Stimulated activated CD8-positive, alpha-beta memory T cell treated with anti-CD3 and anti-CD28 coated beads, Interleukin-7, amount 100 ng/mL, for 48 hours (primary cell): ENCODE results near the gene TBC1D2B.
"Not testable (repeated sequence)": the region's sequence is repeated elsewhere in the genome, so short reads cannot be mapped to it uniquely, and the experiment has no call there.

Experiments
- DNase-seq, 2 donors: peaks; one replicate each; pipeline ENCODE4 v3.0.0-alpha.2; 2020; ENCODE audit warnings: low read depth in 1 of 2; ENCODE audit errors: extremely low read depth in 1 of 2

Gene TBC1D2B

DNA sequence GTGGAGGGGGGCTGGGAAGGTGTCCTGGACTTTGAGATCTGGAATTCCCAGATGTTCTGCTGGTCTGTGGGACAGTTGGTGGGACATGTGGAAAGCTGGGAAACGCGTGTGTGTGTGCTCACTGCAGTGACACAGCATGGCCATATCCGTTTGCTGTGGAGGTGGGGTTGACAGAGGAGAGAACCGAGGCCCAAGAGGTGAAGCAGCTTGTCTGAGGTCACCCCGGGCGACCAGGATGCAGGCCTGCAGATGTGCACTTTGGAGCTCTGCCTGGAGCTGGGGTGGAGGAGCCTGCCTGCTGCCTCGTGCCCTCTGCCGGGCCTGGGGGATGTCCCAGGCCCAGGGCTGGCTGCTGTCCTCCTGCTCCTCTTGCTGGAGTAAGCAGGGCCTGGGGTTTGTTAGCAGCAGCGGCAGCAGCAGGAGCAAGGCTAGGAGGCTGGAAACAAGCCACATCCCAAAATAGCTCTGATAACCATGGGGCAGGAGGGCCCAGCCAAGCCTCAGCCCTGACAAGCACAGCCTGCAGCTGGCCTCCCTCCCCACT, 85.8 kb downstream of the TBC1D2B start:
- DNase-seq = not testable (repeated sequence)

- DNase-seq = no peak
Observed at GRCh38 chr15:77991029-77991406, 86.5 kb downstream of the TBC1D2B start.

DNA sequence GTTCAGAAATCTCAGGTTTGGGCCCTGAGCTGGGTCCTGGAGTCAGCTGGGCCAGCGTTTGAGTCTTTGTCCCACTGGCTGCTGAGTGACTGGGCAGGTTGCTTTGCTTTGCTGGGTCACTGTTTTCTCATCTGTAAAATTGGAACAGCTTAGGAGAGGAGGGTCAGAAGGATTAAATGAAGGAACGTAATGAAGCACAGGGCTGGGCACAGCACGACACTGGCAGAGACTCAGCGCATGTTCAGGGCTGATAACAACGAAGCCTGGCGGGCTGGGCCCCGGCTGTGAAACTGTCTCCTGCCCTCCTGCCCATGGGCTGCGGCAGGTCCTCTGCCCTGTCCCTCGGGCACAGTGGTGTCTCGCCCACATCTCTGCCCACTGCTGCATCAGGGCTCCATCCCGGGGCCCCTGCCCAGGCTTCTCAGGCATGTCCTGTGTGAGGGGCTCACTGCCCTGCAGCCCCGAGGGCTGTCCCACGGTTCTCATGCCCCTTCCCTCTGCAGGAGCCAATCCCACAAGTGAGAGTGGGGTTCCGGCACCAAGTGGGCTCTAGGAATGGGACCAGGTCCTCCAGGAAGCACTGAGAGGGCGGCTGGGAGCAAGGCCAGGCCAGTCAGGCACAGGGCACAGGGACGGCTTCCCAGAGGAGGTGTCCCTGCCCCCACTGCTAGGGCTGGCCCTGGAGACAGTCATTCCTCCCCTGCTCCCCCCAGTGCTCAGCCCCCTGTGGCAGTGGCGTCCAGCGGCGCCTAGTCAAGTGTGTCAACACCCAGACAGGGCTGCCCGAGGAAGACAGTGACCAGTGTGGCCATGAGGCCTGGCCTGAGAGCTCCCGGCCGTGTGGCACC, 88.0 kb downstream of the TBC1D2B start:
- no peak for DNase-seq

GRCh38 chr15:77988347-77989295, 88.9 kb downstream of the TBC1D2B start:
- no peak for DNase-seq

DNA sequence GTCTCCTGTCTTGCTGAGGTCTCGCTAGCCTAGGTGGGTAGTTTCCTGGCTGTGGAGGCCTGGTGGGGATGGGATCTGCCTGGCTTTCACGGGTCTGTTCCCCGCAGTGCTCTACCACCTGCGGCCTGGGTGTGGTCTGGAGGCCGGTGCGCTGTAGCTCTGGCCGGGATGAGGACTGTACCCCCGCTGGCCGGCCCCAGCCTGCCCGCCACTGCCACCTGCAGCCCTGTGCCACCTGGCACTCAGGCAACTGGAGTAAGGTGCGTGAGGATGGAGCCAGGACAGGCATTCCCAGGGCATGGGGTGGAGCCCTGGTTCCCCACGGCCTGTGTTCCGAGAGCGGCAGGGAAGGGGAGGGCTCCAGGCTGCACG, 89.8 kb downstream of the TBC1D2B start:
- not testable (repeated sequence) for DNase-seq

DNA sequence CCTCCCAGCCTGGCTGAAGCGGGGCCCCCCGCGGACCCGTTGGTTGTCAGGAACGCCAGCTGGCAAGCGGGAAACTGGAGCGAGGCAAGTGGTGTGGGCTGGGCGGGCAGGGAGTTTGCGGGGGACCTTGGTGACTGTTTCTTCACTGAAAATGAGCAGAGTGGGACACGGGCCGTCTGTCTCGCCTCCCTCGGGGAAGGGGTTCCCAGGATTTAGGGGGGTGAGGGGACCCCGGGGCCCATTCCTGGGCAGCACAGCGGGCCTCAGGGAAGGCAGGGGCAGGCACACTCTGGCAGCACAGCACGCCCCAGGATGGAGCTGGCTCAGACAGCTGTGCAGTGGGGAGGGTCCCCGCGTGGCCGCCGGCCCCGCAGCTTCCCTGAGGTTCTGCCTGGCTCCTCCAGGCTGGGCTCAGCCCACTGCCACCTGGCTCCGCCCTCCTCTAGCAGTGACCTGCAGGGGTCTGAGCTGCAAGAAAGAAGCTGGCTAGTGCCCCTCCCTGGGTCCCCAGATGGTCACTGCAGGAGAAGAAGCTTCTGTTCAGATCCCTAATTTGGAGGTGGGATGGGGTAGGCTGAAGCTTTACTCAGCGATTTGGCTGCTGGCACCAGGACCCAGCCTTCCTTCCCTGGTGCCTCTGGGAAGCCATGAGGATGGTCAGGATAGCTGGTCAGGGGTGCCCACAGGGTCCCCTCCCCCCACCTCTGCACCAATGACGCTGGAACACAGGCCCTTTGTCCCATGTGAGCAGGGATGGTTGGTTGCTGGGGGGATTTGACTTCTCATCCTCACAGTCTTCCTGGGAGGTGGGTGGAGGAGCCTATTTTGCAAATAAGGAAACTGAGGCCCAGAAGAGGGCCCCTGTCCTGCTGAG, 90.4 kb downstream of the TBC1D2B start:
- no peak for DNase-seq

DNA sequence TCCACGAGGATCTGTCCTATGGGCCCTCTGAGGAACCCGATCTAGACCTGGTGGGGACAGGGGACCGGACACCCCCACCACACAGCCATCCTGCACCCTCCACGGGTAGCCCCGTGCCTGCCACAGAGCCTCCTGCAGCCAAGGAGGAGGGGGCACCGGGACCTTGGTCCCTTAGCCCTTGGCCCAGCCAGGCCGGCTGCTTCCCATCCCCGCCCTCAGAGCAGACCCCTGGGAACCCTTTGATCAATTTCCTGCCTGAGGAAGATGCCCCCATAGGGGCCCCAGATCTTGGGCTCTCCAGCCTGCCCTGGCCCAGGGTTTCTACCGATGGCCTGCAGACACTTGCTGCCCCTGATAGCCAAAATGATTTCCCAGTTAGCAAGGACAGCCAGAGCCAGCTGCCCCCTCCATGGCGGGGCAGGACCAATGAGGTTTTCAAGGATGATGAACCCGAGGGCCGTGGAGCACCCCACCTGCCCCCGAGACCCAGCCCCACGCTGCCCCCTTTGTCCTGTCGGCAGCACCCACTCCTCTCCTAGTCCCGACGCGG, 91.5 kb downstream of the TBC1D2B start:
- no peak for DNase-seq

- DNase-seq = no peak
Observed at GRCh38 chr15:77985031-77985930, 92.2 kb downstream of the TBC1D2B start.

DNA sequence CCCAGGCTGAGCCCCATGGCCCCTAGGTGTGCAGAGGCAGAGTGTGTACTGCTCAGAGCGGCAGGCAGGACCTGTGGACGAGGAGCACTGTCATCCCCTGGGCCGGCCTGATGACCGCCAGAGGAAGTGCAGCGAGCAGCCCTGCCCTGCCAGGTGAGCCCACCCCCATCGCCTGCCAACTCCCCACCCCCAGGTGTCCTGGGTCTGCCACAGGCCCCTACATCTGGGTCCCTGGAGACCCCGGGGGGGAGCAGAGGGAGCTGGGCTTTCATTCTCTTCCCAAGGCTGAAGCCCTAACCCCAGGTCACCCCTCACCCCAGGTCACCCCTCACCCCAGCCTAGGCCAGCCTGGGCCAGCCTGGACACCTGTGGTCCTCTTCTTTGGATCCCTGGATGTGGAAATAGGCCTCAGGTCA, 93.1 kb downstream of the TBC1D2B start:
- no peak for DNase-seq

DNA sequence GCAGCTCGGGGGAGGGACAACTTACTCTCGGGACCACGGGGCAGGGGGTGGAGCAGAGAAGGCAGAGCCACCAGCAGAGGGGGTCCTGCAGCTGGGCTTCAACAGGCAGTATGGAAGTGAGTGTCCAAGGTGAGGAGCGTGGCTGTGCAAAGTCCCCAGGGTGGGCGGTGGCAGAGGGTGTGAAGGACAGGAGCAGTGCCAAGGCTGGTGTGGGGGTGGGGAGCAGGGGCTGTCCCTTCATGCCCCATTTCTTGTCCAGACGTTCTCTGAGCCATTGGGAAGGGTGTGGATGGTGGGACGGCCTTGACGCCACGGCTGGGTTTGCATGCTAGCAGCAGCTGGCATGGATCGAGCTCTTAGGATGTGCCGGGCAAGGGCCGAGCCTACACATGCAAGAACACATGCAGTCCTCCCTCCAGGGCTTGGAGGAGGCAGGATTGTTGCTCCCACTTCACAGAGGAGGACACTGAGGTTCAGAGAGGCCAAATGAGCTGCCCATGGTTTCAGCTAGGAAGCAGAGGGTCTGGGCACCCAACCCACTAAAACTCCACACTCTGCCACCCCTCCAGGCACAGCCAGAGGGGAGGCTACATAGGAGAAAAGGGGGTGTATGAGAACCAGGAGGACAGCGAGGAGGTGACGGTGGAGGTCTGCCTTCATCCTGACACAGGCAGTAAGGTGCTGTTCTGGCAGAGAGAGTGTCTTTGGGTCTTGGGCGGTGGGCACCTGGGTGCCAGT, 93.6 kb downstream of the TBC1D2B start:
- no peak for DNase-seq

- no peak for DNase-seq
Observed at GRCh38 chr15:77983091-77983707, 94.3 kb downstream of the TBC1D2B start.

DNA sequence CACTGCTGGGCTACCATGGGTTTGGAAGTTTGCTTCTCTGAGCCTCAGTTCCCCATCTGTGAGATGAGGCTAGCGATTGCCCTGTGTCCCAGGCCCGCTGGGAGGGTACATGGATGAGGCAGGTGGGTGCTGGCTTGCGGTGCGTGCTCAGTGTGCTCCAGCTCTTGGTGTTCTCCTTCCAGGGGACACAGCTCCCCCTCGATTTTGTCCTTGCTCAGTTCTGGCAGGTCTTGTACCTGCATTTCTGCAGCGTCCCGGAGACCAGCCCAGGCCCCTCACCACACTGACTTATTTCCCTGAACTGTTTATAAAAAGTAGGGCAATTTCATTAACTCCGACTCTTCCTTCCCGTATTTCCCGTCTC, 95.4 kb downstream of the TBC1D2B start:
- no peak for DNase-seq

GRCh38 chr15:77981281-77982126, 96.0 kb downstream of the TBC1D2B start:
- DNase-seq = no peak

GRCh38 chr15:77980674-77981073, 96.8 kb downstream of the TBC1D2B start:
- not testable (repeated sequence) for DNase-seq

DNA sequence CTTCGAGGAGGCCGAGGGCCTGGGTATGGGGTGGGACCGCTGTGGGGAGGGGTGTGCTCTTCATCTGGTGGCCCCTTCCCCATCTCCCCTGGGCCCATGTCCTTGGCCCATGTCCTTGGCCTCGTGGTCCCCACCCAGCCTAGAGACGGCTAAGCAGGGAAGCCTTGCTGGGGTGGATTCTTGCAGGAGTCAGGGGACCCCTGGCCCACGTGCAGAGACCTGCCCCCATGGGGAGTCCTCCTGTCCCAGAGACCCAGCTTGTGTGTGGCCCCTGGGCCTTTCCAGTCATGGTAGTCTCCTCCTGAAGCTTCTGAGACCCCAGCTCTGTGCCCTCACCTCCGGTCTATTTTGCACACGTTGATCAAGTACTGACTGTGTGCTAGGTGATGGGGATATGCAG, 97.4 kb downstream of the TBC1D2B start:
- DNase-seq = no peak

DNA sequence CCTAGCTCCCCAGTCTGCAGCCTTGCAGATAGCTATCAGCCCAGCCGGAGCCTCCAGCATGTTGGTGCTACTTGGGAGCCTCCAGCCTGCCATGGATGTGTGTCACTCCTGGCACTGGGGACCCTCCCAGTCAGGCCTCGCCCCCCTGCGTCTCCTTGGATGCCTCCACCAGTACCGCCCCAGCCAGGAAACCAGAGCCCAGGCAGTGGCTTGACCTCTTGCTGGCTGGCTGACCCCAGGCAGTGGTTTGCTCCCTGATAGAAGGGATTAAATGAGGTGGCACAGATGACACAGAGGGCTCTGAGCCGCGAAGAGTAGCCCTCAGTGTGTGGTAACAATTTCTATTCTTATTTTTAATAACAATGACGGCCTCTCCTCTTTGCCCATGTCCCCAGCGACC, 98.4 kb downstream of the TBC1D2B start:
- not testable (repeated sequence) for DNase-seq

DNA sequence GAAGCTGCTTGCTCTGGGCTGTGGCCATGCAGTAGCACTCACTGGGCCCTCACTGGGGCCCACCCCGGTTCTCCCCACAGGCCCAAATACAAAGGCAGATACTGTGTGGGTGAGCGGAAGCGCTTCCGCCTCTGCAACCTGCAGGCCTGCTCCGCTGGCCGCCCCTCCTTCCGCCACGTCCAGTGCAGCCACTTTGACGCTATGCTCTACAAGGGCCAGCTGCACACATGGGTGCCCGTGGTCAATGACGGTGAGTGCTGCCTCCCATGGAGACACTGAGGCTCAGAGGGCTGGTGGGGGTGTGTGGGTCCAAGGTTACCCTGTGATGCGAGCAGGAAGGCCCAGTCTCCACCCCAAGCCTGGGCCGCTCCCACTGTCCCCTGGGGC, 98.8 kb downstream of the TBC1D2B start:
- DNase-seq = not testable (repeated sequence)
